Activated CD4-positive, alpha-beta T cell treated with anti-CD3 and anti-CD28 coated beads, Interleukin-2, amount 50 U/mL, for 16 hours (primary cell): Measurements from ENCODE around the gene CYYR1.

Experiments
- DNase-seq: peaks from one replicate; pipeline ENCODE4 v3.0.0-alpha.2; 2020

CYYR1 gene

GRCh38 chr21:26425576-26425975 is 147.5 kb downstream of the CYYR1 start:
- no peak for DNase-seq

DNA sequence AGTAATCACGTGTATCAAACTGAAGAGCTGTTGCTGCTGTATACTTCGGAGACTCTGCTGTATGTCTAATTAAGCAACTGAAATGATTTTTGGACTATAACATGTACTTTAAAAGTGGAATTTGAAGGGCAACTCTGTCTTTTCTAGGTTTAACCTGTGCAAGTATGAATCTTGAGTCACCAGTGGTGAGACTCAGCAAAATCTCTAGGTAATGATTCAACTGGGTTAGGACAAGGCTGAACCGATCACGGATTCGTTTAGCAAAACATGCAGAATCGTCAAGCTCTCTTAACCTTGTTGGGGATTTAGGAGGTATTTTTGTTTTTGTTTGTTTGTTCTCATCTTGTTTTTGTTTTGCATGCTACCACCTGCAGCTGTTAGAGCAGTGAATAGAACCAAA is 149.6 kb downstream of the CYYR1 start:
- DNase-seq: no peak

- no peak for DNase-seq
Observed at GRCh38 chr21:26422706-26423105, 150.4 kb downstream of the CYYR1 start.

DNA sequence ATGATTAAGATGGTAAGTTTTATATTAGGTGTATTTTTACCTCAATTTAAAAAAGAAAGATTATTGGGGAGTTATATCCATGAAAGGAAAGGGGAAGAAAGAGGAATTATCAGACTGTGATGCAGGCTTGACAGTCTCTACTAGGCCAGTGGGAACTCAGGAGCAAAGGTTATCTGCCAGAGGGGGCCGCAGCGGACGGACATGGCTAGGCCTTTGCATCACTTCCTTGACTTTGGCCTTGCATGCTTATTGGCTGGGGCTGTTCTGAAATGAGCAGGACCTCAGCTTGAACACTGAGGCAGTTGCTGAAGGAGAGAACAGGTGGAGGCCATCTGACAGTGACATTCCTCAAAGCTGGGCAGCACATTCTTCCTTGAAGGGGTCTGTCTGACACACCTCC is 150.9 kb downstream of the CYYR1 start:
- no peak for DNase-seq

- no peak for DNase-seq
Observed at GRCh38 chr21:26421724-26422123, 151.4 kb downstream of the CYYR1 start.
